SK-N-SH (cell line): ENCODE measurements around the gene LRATD1. TPM values are rescaled to one million over a fixed set of nuclear protein-coding genes. Genes with fewer than 3 reads are reported as not detected.

ENCODE experiments used
- CTCF ChIA-PET: fragments of 300-600, 350-600 bp; formaldehyde crosslinking; extraction: SDS; loops from one replicate; lab custom pipeline; 2021; lab: Yijun Ruan, JAX
- POLR2A ChIA-PET: fragments of 350-600 bp; sonication (Branson Sonifier 250); formaldehyde crosslinking; extraction: SDS; loops from one replicate; lab custom pipeline; 2020; ENCODE audit warnings: antibody characterized with exemption, inconsistent platforms; lab: Yijun Ruan, JAX
- DNase-seq: peaks from one replicate; pipeline ENCODE4 v3.0.0; 2012
- H2AFZ ChIP-seq: fragments of 200-600 bp; sonication (generic); 2 replicates; pipeline ENCODE4 v1.8.1; 2016; ENCODE audit warnings: antibody characterized with exemption, mild to moderate bottlenecking, low read depth
- H3F3A ChIP-seq: fragments of 200-600 bp; sonication (generic); replicated peaks from 2 replicates; pipeline ENCODE3; 2016; ENCODE audit warnings: antibody characterized with exemption, mild to moderate bottlenecking; ENCODE audit not compliant: insufficient read depth
- H3K27ac ChIP-seq, 2 experiments: fragments of 200-500 bp in 1 of 2; fragments of 200-600 bp in 1 of 2; sonication (Bioruptor generic) in 1 of 2; sonication (generic), shearing (Covaris generic) in 1 of 2; 2 replicates each; pipeline versions ENCODE4 v1.5.1 to v1.6.1; 2014 to 2016; ENCODE audit warnings: low read depth in 2 of 2, inconsistent platforms in 1 of 2, low read length in 1 of 2, mild to moderate bottlenecking in 1 of 2, mixed read lengths in 1 of 2
- H3K27me3 ChIP-seq: fragments of 200-600 bp; sonication (generic), shearing (Covaris generic); 2 replicates; pipeline ENCODE4 v1.6.1; 2016; ENCODE audit warnings: mixed run types; ENCODE audit not compliant: insufficient read depth
- H3K36me3 ChIP-seq, 2 experiments: fragments of 200-500 bp in 1 of 2; fragments of 200-600 bp in 1 of 2; sonication (Bioruptor generic) in 1 of 2; sonication (generic) in 1 of 2; replicated peaks in 1 of 2; 2 replicates each; pipeline versions ENCODE3 to v1.5.1; 2014 to 2016; ENCODE audit warnings: low read length in 1 of 2, mild to moderate bottlenecking in 1 of 2; ENCODE audit not compliant: insufficient read depth in 2 of 2, control insufficient read depth in 1 of 2
- H3K4me1 ChIP-seq, 2 experiments: fragments of 200-500 bp in 1 of 2; fragments of 200-600 bp in 1 of 2; sonication (Bioruptor generic) in 1 of 2; sonication (generic), shearing (Covaris generic) in 1 of 2; 2 replicates each; pipeline versions ENCODE4 v1.5.1 to v1.6.1; 2014 to 2016; ENCODE audit warnings: low read depth in 1 of 2, low read length in 1 of 2, mixed run types in 1 of 2; ENCODE audit not compliant: insufficient read depth in 2 of 2, control insufficient read depth in 1 of 2
- H3K4me2 ChIP-seq: fragments of 200-600 bp; sonication (generic), shearing (Covaris generic); 2 replicates; pipeline ENCODE4 v1.6.1; 2017; ENCODE audit warnings: mixed run types
- H3K4me3 ChIP-seq, 2 experiments: fragments of 200-500 bp in 1 of 2; fragments of 200-600 bp in 1 of 2; sonication (Bioruptor generic) in 1 of 2; sonication (generic), shearing (Covaris generic) in 1 of 2; 2 replicates each; pipeline versions ENCODE4 v1.5.1 to v1.8.1; 2014 to 2016; ENCODE audit warnings: low read depth in 2 of 2, inconsistent platforms in 1 of 2, low read length in 1 of 2, mild to moderate bottlenecking in 1 of 2, mixed read lengths in 1 of 2, moderate library complexity in 1 of 2
- H3K79me2 ChIP-seq: fragments of 200-600 bp; sonication (generic); 2 replicates; pipeline ENCODE4 v1.8.1; 2017; ENCODE audit warnings: mild to moderate bottlenecking; ENCODE audit not compliant: insufficient read depth
- H3K9ac ChIP-seq: fragments of 200-600 bp; sonication (generic); 2 replicates; pipeline ENCODE4 v1.6.1; 2017; ENCODE audit warnings: mixed run types
- H3K9me2 ChIP-seq: fragments of 200-600 bp; sonication (generic); 2 replicates; pipeline ENCODE4 v1.6.1; 2017; ENCODE audit warnings: mixed run types
- H3K9me3 ChIP-seq: fragments of 200-600 bp; sonication (generic); 2 replicates; pipeline ENCODE4 v1.6.1; 2017; ENCODE audit warnings: mixed run types, mild to moderate bottlenecking, moderate library complexity
- H4K20me1 ChIP-seq: fragments of 200-600 bp; sonication (generic); 2 replicates; pipeline ENCODE4 v1.6.1; 2017; ENCODE audit warnings: mild to moderate bottlenecking, mixed run types; ENCODE audit not compliant: insufficient read depth
- CHD2 ChIP-seq: fragments of 150-350 bp; IDR thresholded peaks from 2 replicates; pipeline ENCODE4 v1.6.1; 2018; ENCODE audit warnings: low read length; ENCODE audit not compliant: partially characterized antibody
- CTCF ChIP-seq: fragments of 200-600 bp; sonication (generic); IDR thresholded peaks from 2 replicates; pipeline ENCODE4 v1.6.1; 2017; ENCODE audit warnings: antibody characterized with exemption, mild to moderate bottlenecking, moderate library complexity
- FOSL2 ChIP-seq: IDR thresholded peaks from 2 replicates; pipeline ENCODE4 v1.4.0; 2012; ENCODE audit warnings: low read depth, mild to moderate bottlenecking, moderate library complexity, borderline replicate concordance
- GATA2 ChIP-seq: sonication (generic); formaldehyde crosslinking; IDR thresholded peaks from 2 replicates; pipeline ENCODE4 v1.5.0; 2020; ENCODE audit warnings: mild to moderate bottlenecking, missing genetic modification reagents
- JUND ChIP-seq: IDR thresholded peaks from 2 replicates; pipeline ENCODE4 v1.4.0; 2012
- RAD21 ChIP-seq: IDR thresholded peaks from 2 replicates; pipeline ENCODE4 v1.6.1; 2012; ENCODE audit warnings: mild to moderate bottlenecking, low read length
- RCOR1 ChIP-seq: fragments of 150-350 bp; IDR thresholded peaks from 2 replicates; pipeline ENCODE4 v1.6.1; 2017; ENCODE audit warnings: antibody characterized with exemption, low read length
- SIN3A ChIP-seq: IDR thresholded peaks from 2 replicates; pipeline ENCODE4 v1.6.1; 2012; ENCODE audit warnings: low read depth, mild to moderate bottlenecking, low read length, moderate library complexity, borderline replicate concordance
- SMC3 ChIP-seq: IDR thresholded peaks from 2 replicates; pipeline ENCODE4 v1.6.1; 2012; ENCODE audit warnings: low read depth, low read length, improper control_type of control experiment
- TCF12 ChIP-seq: IDR thresholded peaks from 2 replicates; pipeline ENCODE4 v1.4.0; 2012
- TEAD4 ChIP-seq: IDR thresholded peaks from 2 replicates; pipeline ENCODE4 v1.4.0; 2012; ENCODE audit warnings: mild to moderate bottlenecking, borderline replicate concordance; ENCODE audit not compliant: insufficient read depth
- USF1 ChIP-seq: IDR thresholded peaks from 2 replicates; pipeline ENCODE4 v1.4.0; 2012; ENCODE audit warnings: low read depth, borderline replicate concordance
- USF2 ChIP-seq: fragments of 150-350 bp; IDR thresholded peaks from 2 replicates; pipeline ENCODE4 v1.6.1; 2017; ENCODE audit warnings: antibody characterized with exemption, low read length, low read depth, borderline replicate concordance
- WGBS: methylation state at CpG from one replicate; pipeline ENCODE4 v1.1.6; 2017; ENCODE audit warnings: low lambda C conversion rate; 5-methylcytosine and 5-hydroxymethylcytosine counted together
- polyA plus RNA-seq, 3 experiments: library from polyadenylated mRNA; depleted of rRNA; stranded (reverse); fragments of >200 nt; gene quantifications; 2 replicates each; pipeline ENCODE4 v1.2.3, GENCODE V29; 2012
- TF ChIP-seq, protein P1 (sequence below): IDR thresholded peaks from 2 replicates; pipeline ENCODE4 v1.4.0; 2012; ENCODE audit warnings: low read depth
- TF ChIP-seq, protein P2 (sequence below): IDR thresholded peaks from 2 replicates; pipeline ENCODE4; 2012

LRATD1 gene
- polyA plus RNA-seq, 1 of the 3 experiments (the other 2 are of a cell fraction) = 0.84 TPM

- CTCF ChIA-PET = interaction anchor here (0.6 to 2.9 kb wide), 48 partner anchors 9 to 1588 kb away, joined by 3 to 31 read pairs (median 4); no protein-coding TSS in a partner anchor
- H3K9me3 ChIP-seq = no peaks in the 10 kb centered on the region
- peak; percentile 94 for DNase-seq
- peaks cover 0 to 33% of the 10 kb centered on the region in 2 experiments; a peak in 2 of 4 replicates for H3K4me1 ChIP-seq
- H3K79me2 ChIP-seq = no peaks in the 10 kb centered on the region
- no peaks in the 10 kb centered on the region for H3F3A ChIP-seq
- 3% methylated on average over 34 of the region's 81 CpGs for WGBS
- peak overlapping the region; percentile 52 to 67 for H3K4me3 ChIP-seq
- peak overlapping the region; percentile 89 for H2AFZ ChIP-seq
- H3K4me2 ChIP-seq = peak overlapping the region; percentile 85
- H4K20me1 ChIP-seq = no peaks in the 10 kb centered on the region
- POLR2A ChIA-PET = no interaction called here
- peak overlapping the region; percentile 53 for H3K9ac ChIP-seq
- no peaks in the 10 kb centered on the region for H3K36me3 ChIP-seq
- peak overlapping the region in 1 of 2 experiments; percentile 51; a peak in 2 of 4 replicates for H3K27ac ChIP-seq
- no peaks in the 10 kb centered on the region for H3K9me2 ChIP-seq
- TF ChIP-seq GATA2 (CRISPR knock-in tag) = peak; percentile 21; the same call in 1 of the 2 replicates
- peak; percentile 44; the same call in 1 of the 2 replicates for TF ChIP-seq SIN3A
- no peak for TF ChIP-seq USF1
- no peak for TF ChIP-seq JUND
- TF ChIP-seq FOSL2 = no peak
- peak; percentile 20 for TF ChIP-seq CHD2
- 0 out of 2 replicates have a peak, but pooled peaks have one; percentile 19 for TF ChIP-seq RCOR1
- TF ChIP-seq, protein P1, sequence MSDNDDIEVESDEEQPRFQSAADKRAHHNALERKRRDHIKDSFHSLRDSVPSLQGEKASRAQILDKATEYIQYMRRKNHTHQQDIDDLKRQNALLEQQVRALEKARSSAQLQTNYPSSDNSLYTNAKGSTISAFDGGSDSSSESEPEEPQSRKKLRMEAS = peak; percentile 70; the same call in 1 of the 2 replicates
- peak; percentile 82 for TF ChIP-seq CTCF
- peak; percentile 38; the same call in 1 of the 2 replicates for TF ChIP-seq TCF12
- TF ChIP-seq, protein P2, sequence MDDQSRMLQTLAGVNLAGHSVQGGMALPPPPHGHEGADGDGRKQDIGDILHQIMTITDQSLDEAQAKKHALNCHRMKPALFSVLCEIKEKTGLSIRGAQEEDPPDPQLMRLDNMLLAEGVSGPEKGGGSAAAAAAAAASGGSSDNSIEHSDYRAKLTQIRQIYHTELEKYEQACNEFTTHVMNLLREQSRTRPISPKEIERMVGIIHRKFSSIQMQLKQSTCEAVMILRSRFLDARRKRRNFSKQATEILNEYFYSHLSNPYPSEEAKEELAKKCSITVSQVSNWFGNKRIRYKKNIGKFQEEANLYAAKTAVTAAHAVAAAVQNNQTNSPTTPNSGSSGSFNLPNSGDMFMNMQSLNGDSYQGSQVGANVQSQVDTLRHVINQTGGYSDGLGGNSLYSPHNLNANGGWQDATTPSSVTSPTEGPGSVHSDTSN = no peak
- TF ChIP-seq RAD21 = peak; percentile 62
- peak; percentile 63 for TF ChIP-seq SMC3
- TF ChIP-seq TEAD4 = no peak
- no peak for TF ChIP-seq USF2
- TF ChIP-seq, all 33 proteins: peak for 9
- H3K27me3 ChIP-seq = peaks cover 15% of the 10 kb centered on the region
Measured at GRCh38 chr2:14634489-14635390, 2.2 kb downstream of the LRATD1 start.
